ENCODE measurements around the gene DYRK1A. TPM values are rescaled to one million over a fixed set of nuclear protein-coding genes. Genes with fewer than 3 reads are reported as not detected.

The DYRK1A gene
- total and polyA plus RNA-seq, 10 of the 15 experiments (the other 5 are each of a cell fraction or from before 2014, with no cell fraction given), result 2.4 to 68.6 (median 30.7) TPM

DNA sequence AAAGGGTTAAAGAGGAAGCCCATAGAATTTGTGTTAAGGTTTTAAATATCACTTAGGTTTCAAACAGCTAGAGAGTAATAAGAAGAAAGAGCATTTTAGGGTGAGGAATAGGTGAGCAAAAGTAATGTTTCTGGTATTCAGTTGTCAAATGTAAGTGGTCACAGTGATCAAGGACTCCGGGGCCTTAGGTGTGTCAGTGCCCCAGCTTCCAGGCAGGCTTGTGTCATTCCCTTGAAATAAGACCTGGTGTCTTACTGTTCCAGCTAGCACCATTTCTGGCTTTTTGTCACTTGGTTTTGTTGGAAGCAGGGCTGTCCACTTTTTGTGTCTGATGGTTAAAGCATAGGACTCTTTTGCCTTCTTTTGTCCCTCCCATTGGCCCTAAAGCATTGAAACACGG is 69.6 kb downstream of the DYRK1A start (continued):
- TF ChIP-seq MTA2 (IDR thresholded peaks at IDR 0.05; ENCODE audit: low read depth), result no peak
- no peak for TF ChIP-seq NFYA (IDR thresholded peaks at IDR 0.05; ENCODE audit: borderline replicate concordance, low read depth, low read length)
- no peak for TF ChIP-seq NFYB (IDR thresholded peaks at IDR 0.05; ENCODE audit: insufficient read depth, low read depth, low read length)
- TF ChIP-seq, protein P1, sequence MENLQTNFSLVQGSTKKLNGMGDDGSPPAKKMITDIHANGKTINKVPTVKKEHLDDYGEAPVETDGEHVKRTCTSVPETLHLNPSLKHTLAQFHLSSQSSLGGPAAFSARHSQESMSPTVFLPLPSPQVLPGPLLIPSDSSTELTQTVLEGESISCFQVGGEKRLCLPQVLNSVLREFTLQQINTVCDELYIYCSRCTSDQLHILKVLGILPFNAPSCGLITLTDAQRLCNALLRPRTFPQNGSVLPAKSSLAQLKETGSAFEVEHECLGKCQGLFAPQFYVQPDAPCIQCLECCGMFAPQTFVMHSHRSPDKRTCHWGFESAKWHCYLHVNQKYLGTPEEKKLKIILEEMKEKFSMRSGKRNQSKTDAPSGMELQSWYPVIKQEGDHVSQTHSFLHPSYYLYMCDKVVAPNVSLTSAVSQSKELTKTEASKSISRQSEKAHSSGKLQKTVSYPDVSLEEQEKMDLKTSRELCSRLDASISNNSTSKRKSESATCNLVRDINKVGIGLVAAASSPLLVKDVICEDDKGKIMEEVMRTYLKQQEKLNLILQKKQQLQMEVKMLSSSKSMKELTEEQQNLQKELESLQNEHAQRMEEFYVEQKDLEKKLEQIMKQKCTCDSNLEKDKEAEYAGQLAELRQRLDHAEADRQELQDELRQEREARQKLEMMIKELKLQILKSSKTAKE (IDR thresholded peaks at IDR 0.05; ENCODE audit: low read depth, poor library complexity, severe bottlenecking), result no peak
- TF ChIP-seq STAT3 (IDR thresholded peaks at IDR 0.05; ENCODE audit: low read depth, low read length), result no peak
- no peak for TF ChIP-seq ZBED1 (IDR thresholded peaks at IDR 0.05; ENCODE audit: borderline replicate concordance)
- no peak for TF ChIP-seq SMARCA5 (IDR thresholded peaks at IDR 0.05)
- TF ChIP-seq EZH2 (IDR thresholded peaks at IDR 0.05; ENCODE audit: borderline replicate concordance, control insufficient read depth, low read depth, low read length), result no peak
- TF ChIP-seq, protein P2, sequence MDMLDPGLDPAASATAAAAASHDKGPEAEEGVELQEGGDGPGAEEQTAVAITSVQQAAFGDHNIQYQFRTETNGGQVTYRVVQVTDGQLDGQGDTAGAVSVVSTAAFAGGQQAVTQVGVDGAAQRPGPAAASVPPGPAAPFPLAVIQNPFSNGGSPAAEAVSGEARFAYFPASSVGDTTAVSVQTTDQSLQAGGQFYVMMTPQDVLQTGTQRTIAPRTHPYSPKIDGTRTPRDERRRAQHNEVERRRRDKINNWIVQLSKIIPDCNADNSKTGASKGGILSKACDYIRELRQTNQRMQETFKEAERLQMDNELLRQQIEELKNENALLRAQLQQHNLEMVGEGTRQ (IDR thresholded peaks at IDR 0.05; ENCODE audit: borderline replicate concordance, low read depth, low read length), result no peak
- no peak for TF ChIP-seq HCFC1 (IDR thresholded peaks at IDR 0.05; ENCODE audit: low read length)
- no peak for TF ChIP-seq MYC (IDR thresholded peaks at IDR 0.05; ENCODE audit: insufficient read depth, insufficient read length, insufficient replicate concordance, low read length, severe bottlenecking)
- no peak for TF ChIP-seq E2F8 (IDR thresholded peaks at IDR 0.05; ENCODE audit: low read depth, partially characterized antibody)
- no peak for TF ChIP-seq CEBPB (IDR thresholded peaks at IDR 0.05; ENCODE audit: borderline replicate concordance in 1 of 2, low read depth in 2 of 2, low read length in 2 of 2)

Data from GM12878 (cell line).